GM12878 (cell line): ENCODE results near the gene BCOR. TPM values are rescaled to one million over a fixed set of nuclear protein-coding genes. Genes with fewer than 3 reads are reported as not detected.

Source experiments
- BACH1 ChIP-seq: fragments of 450-650 bp; IDR thresholded peaks from 2 replicates; pipeline ENCODE4 v1.6.1; 2017; ENCODE audit warnings: mild to moderate bottlenecking, borderline replicate concordance
- CBX3 ChIP-seq: fragments of 200-600 bp; sonication (generic); IDR thresholded peaks from 2 replicates; pipeline ENCODE4 v1.6.1; 2016; ENCODE audit warnings: low read depth, borderline replicate concordance
- CEBPZ ChIP-seq: fragments of 150-350 bp; IDR thresholded peaks from 2 replicates; pipeline ENCODE4 v1.6.1; 2016; ENCODE audit warnings: low read depth, low read length
- E4F1 ChIP-seq: fragments of 450-650 bp; IDR thresholded peaks from 2 replicates; pipeline ENCODE4 v1.6.1; 2018; ENCODE audit warnings: borderline replicate concordance, mild to moderate bottlenecking; ENCODE audit not compliant: partially characterized antibody
- GABPA ChIP-seq: IDR thresholded peaks from 2 replicates; pipeline ENCODE4 v1.6.1; 2014; ENCODE audit warnings: antibody characterized with exemption, low read depth, mild to moderate bottlenecking, inconsistent platforms
- GATAD2B ChIP-seq: fragments of 450-650 bp; conservative IDR thresholded peaks from 2 replicates; pipeline ENCODE4 v1.6.1; 2017; ENCODE audit warnings: low read depth, mild to moderate bottlenecking, moderate library complexity
- HDAC6 ChIP-seq: fragments of 200-600 bp; sonication (generic); IDR thresholded peaks from one replicate; pipeline ENCODE4 v1.8.0; 2017; ENCODE audit warnings: antibody characterized with exemption; ENCODE audit not compliant: unreplicated experiment
- IKZF1 ChIP-seq: fragments of 450-650 bp; conservative IDR thresholded peaks from 2 replicates; pipeline ENCODE4 v1.6.1; 2017; ENCODE audit warnings: antibody characterized with exemption, mild to moderate bottlenecking
- KLF5 ChIP-seq: fragments of 450-650 bp; IDR thresholded peaks from 2 replicates; pipeline ENCODE4 v1.6.1; 2014; ENCODE audit warnings: mild to moderate bottlenecking; ENCODE audit not compliant: partially characterized antibody
- LARP7 ChIP-seq: fragments of 450-650 bp; IDR thresholded peaks from 2 replicates; pipeline ENCODE4 v1.6.1; 2017; ENCODE audit warnings: mild to moderate bottlenecking
- MTA3 ChIP-seq: IDR thresholded peaks from 2 replicates; pipeline ENCODE4 v1.6.1; 2012; ENCODE audit warnings: low read length, inconsistent platforms, borderline replicate concordance
- MYC ChIP-seq: IDR thresholded peaks from 2 replicates; pipeline ENCODE4 v1.6.1; 2011; ENCODE audit warnings: mild to moderate bottlenecking, low read length, moderate library complexity, inconsistent platforms; ENCODE audit not compliant: insufficient read depth, insufficient replicate concordance, insufficient read length, severe bottlenecking
- POLR2A ChIP-seq: IDR thresholded peaks from 2 replicates; pipeline ENCODE4 v1.6.1; 2011; ENCODE audit warnings: low read depth, mild to moderate bottlenecking, low read length
- POLR2AphosphoS5 ChIP-seq: IDR thresholded peaks from 2 replicates; pipeline ENCODE4 v1.6.1; 2011; ENCODE audit warnings: mild to moderate bottlenecking, low read length, inconsistent platforms
- POU2F2 ChIP-seq: IDR thresholded peaks from 3 replicates; pipeline ENCODE4 v1.6.1; 2011; ENCODE audit warnings: low read depth, mild to moderate bottlenecking, low read length, borderline replicate concordance
- RAD51 ChIP-seq: fragments of 450-650 bp; IDR thresholded peaks from 2 replicates; pipeline ENCODE4 v1.6.1; 2016; ENCODE audit warnings: moderate library complexity, mild to moderate bottlenecking, inconsistent platforms
- RB1 ChIP-seq: fragments of 450-650 bp; formaldehyde crosslinking; IDR thresholded peaks from 2 replicates; pipeline ENCODE4 v1.6.1; 2017; ENCODE audit warnings: mild to moderate bottlenecking, borderline replicate concordance
- RUNX3 ChIP-seq: IDR thresholded peaks from 2 replicates; pipeline ENCODE4 v1.6.1; 2012; ENCODE audit warnings: low read length, inconsistent platforms
- SP1 ChIP-seq: IDR thresholded peaks from one replicate; pipeline ENCODE4 v1.6.1; 2011; ENCODE audit warnings: low read depth, low read length
- SRF ChIP-seq, 2 experiments: IDR thresholded peaks; 2 replicates each; pipeline ENCODE4 v1.6.1; 2011; ENCODE audit warnings: low read depth in 2 of 2, low read length in 2 of 2, mild to moderate bottlenecking in 1 of 2, moderate library complexity in 1 of 2
- SUZ12 ChIP-seq: fragments of 200-600 bp; sonication (generic); IDR thresholded peaks from one replicate; pipeline ENCODE4 v1.6.1; 2018; ENCODE audit warnings: antibody characterized with exemption, mild to moderate bottlenecking; ENCODE audit not compliant: unreplicated experiment
- TAF1 ChIP-seq: IDR thresholded peaks from 2 replicates; pipeline ENCODE4 v1.6.1; 2011; ENCODE audit warnings: mild to moderate bottlenecking, low read depth, low read length, borderline replicate concordance
- TCF3 ChIP-seq: IDR thresholded peaks from 2 replicates; pipeline ENCODE4 v1.6.1; 2012; ENCODE audit warnings: low read depth, mild to moderate bottlenecking, low read length, borderline replicate concordance; ENCODE audit not compliant: insufficient read depth
- polyA plus RNA-seq, 11 experiments: library from polyadenylated mRNA; depleted of rRNA in 4 of 11; unstranded in 6 of 11; stranded (reverse) in 5 of 11; fragments of >200 nt; fragmentation: Nextera tagmentation in 4 of 11; fragmentation: Illumina TruSeq in 1 of 11; extraction: Ambion mirVana in 4 of 11; extraction: Trizol in 1 of 11; gene quantifications; 1 replicate in 1 of 11; 2 replicates in 10 of 11; pipeline versions ENCODE4 v1.2.1 to v1.2.3, GENCODE V29; 2011 to 2016; ENCODE audit warnings: inconsistent platforms in 2 of 11, missing spikeins in 2 of 11, low read depth in 1 of 11
- total RNA-seq, 4 experiments: library from RNA; depleted of rRNA in 3 of 4; stranded (reverse); fragments of >200 nt in 3 of 4; fragmentation: Illumina TruSeq in 1 of 4; extraction: Trizol in 1 of 4; gene quantifications; 2 replicates each; pipeline versions ENCODE4 v1.2.1 to v1.2.3, GENCODE V29; 2013 to 2021
- TF ChIP-seq, protein P1 (sequence below): fragments of 450-650 bp; conservative IDR thresholded peaks from 2 replicates; pipeline ENCODE4 v1.6.1; 2017; ENCODE audit warnings: mild to moderate bottlenecking, moderate library complexity

BCOR gene
- total and polyA plus RNA-seq, 10 of the 15 experiments (the other 5 are each of a cell fraction or from before 2014, with no cell fraction given): 5.1 to 16.4 (median 10.1) TPM

DNA sequence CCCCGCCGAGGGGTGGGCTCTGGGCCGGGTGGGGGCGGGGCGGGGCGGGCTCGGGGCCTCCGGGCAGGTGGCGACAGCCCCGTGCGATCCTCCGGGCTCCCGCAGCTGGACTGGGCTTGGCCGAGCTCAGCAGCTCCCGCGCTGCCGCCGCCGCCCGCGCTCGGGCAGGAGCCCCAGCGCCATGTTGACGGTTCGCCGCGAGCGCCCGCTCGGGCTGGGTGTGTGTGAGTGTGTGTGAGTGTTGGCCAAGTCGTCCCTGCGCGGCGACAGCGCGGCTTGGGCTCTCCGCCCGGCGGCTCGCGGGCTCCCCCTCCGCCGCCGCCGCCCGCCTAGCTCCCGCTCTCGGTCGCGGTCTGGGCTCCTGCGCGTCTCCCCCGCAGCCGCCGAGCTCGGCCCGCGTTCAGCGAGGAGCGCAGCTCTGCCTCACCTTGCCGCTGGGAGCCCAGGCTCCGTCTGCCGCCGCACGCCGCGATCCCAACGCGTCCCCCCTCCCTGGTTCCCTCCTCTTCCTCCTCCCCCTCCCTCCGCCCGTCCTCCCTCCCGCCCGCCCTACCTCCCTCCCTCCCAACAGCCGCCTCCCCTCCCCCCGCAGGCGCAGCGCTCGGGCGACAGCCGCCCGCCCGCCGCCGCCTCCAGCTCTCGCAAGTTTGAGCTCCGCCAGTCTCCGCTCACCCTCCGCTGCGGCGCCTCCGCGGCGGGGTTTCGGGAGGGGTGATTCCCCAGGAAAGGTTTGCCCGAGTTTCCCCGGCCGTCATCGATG, at the start of gene BCOR (continued):
- TF ChIP-seq, protein P1, sequence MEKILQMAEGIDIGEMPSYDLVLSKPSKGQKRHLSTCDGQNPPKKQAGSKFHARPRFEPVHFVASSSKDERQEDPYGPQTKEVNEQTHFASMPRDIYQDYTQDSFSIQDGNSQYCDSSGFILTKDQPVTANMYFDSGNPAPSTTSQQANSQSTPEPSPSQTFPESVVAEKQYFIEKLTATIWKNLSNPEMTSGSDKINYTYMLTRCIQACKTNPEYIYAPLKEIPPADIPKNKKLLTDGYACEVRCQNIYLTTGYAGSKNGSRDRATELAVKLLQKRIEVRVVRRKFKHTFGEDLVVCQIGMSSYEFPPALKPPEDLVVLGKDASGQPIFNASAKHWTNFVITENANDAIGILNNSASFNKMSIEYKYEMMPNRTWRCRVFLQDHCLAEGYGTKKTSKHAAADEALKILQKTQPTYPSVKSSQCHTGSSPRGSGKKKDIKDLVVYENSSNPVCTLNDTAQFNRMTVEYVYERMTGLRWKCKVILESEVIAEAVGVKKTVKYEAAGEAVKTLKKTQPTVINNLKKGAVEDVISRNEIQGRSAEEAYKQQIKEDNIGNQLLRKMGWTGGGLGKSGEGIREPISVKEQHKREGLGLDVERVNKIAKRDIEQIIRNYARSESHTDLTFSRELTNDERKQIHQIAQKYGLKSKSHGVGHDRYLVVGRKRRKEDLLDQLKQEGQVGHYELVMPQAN: peak; percentile 40; the same call in 1 of the 2 replicates
- TF ChIP-seq RUNX3 (no peak), POLR2A (peak; percentile 90), GATAD2B (no peak), MTA3 (no peak), HDAC6 (no peak), SUZ12 (no peak), LARP7 (peak; percentile 63; the same call in 1 of the 2 replicates), POLR2AphosphoS5 (peak; percentile 75; the same call in 1 of the 2 replicates), BACH1 (no peak), KLF5 (no peak), POU2F2 (no peak), RB1 (no peak), GABPA (no peak), SP1 (no peak), E4F1 (no peak), RAD51 (no peak), CBX3 (no peak), CEBPZ (no peak), IKZF1 (peak; percentile 63), SRF (IDR thresholded peaks at IDR 0.05; ENCODE audit: low read depth in 2 of 2, low read length in 2 of 2) (no peak), MYC (no peak), TAF1 (0 out of 2 replicates have a peak, but pooled peaks have one; percentile 24), TCF3 (peak; percentile 78; the same call in 1 of the 2 replicates)
